ENCODE results near the gene HEATR5B.

HEATR5B gene

DNA sequence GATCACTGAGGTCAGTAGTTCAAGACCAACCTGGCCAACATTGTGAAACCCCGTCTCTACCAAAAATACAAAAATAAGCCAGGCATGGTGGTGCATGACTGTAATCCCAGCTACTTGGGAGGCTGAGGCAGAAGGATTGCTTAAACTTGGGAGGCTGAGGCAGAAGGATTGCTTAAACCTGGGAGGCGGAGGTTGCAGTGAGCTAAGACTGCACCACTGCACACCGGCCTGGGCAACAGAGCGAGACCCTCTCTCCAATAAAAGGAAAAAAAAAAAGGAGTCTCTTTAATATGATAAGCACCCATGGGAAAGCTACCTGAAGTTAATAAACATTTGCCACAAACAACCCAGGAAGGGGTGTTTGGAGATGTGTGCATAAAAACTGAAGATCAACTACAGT, 120.4 kb downstream of the HEATR5B start:
- TF ChIP-seq MYC (IDR thresholded peaks at IDR 0.05; ENCODE audit: low read depth, low read length) (no peak), CTCF (IDR thresholded peaks at IDR 0.05; ENCODE audit: low read depth, low read length) (no peak), POLR2A (IDR thresholded peaks at IDR 0.05; ENCODE audit: extremely low read depth, insufficient read length) (no peak), MAX (IDR thresholded peaks at IDR 0.05; ENCODE audit: low read depth, low read length) (no peak)
- no peak overlapping the region for H3K4me3 ChIP-seq (ENCODE audit: low read depth, low read length)
- no peak for DNase-seq (ENCODE audit: low read depth)

GRCh38 chr2:36963106-36963505, 121.1 kb downstream of the HEATR5B start:
- DNase-seq (ENCODE audit: low read depth): no peak
- TF ChIP-seq CTCF (IDR thresholded peaks at IDR 0.05; ENCODE audit: low read depth, low read length) (no peak), MYC (IDR thresholded peaks at IDR 0.05; ENCODE audit: low read depth, low read length) (no peak), POLR2A (IDR thresholded peaks at IDR 0.05; ENCODE audit: extremely low read depth, insufficient read length) (no peak), MAX (IDR thresholded peaks at IDR 0.05; ENCODE audit: low read depth, low read length) (no peak)
- no peak overlapping the region for H3K4me3 ChIP-seq (ENCODE audit: low read depth, low read length)

- TF ChIP-seq POLR2A (IDR thresholded peaks at IDR 0.05; ENCODE audit: extremely low read depth, insufficient read length) (no peak), MYC (IDR thresholded peaks at IDR 0.05; ENCODE audit: low read depth, low read length) (no peak), MAX (IDR thresholded peaks at IDR 0.05; ENCODE audit: low read depth, low read length) (no peak), CTCF (IDR thresholded peaks at IDR 0.05; ENCODE audit: low read depth, low read length) (no peak)
- no peak overlapping the region for H3K4me3 ChIP-seq (ENCODE audit: low read depth, low read length)
- DNase-seq (ENCODE audit: low read depth): no peak
Observed at GRCh38 chr2:36960773-36961172, 123.4 kb downstream of the HEATR5B start.

- H3K4me3 ChIP-seq (ENCODE audit: low read depth, low read length): no peak overlapping the region
- TF ChIP-seq MAX (IDR thresholded peaks at IDR 0.05; ENCODE audit: low read depth, low read length) (no peak), CTCF (IDR thresholded peaks at IDR 0.05; ENCODE audit: low read depth, low read length) (no peak)
- peak; percentile 32 for DNase-seq (ENCODE audit: low read depth)
Observed at GRCh38 chr2:36960005-36960675, 124.0 kb downstream of the HEATR5B start.

GRCh38 chr2:36954977-36955607, 129.1 kb downstream of the HEATR5B start:
- TF ChIP-seq POLR2A (IDR thresholded peaks at IDR 0.05; ENCODE audit: extremely low read depth, insufficient read length): no peak
- TF ChIP-seq CTCF (IDR thresholded peaks at IDR 0.05; ENCODE audit: low read depth, low read length): no peak
- TF ChIP-seq MYC (IDR thresholded peaks at IDR 0.05; ENCODE audit: low read depth, low read length): no peak
- no peak for TF ChIP-seq MAX (IDR thresholded peaks at IDR 0.05; ENCODE audit: low read depth, low read length)
- DNase-seq (ENCODE audit: low read depth): no peak
- no peak overlapping the region for H3K4me3 ChIP-seq (ENCODE audit: low read depth, low read length)
